Activated CD4-positive, CD25-positive, alpha-beta regulatory T cell treated with anti-CD3 and anti-CD28 coated beads, Interleukin-2, amount 50 U/mL, for 24 hours (primary cell): ENCODE data around the gene AMMECR1L.
"Not testable (repeated sequence)": the region's sequence is repeated elsewhere in the genome, so short reads cannot be mapped to it uniquely, and the experiment has no call there.

ENCODE experiments used
- ATAC-seq, 2 donors: fragments of 150-1000 bp; cut with Tn5 transposase; one replicate each; pipeline ENCODE4 v1.10.0; 2021; ENCODE audit warnings: mild to moderate bottlenecking in 1 of 2, moderate library complexity in 1 of 2

The AMMECR1L gene

DNA sequence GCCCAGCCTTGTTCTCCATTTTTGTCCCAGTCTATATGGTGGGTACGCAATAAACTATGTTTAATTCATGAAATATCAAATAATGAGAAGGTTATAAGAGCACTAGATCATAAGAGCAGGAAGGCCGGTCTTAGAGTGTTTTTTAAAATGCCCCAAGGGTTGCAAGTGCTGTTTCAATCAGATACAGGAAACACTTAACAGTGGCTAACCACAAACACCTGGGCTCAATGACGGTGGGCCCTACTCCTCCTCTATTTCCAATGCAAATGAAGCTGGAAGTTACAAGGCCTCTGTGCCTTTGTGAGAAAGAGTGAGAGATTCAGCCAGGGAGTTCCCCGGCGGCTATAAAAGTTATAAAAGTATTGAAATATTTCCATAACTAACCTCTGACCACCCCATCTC is 55.9 kb downstream of the AMMECR1L start:
- peak; percentile 93 to 98 for ATAC-seq

DNA sequence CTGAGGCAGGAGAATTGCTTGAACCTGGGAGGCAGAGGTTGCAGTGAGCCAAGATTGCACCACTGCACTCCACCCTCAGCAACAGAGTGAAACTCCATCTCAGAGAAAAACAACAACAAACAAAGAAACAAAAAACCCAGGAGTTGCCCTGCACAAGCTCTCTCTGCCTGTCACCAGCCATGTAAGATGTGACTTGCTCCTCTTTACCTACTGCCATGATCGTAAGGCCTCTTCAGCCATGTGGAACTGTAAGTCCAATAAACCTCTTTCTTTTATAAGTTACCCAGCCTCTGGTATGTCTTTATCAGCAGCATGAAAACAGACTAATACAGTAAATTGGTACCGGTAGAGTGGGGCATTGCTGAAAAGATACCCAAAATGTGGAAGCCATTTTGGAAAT is 59.0 kb downstream of the AMMECR1L start:
- ATAC-seq, result not testable (repeated sequence)

DNA sequence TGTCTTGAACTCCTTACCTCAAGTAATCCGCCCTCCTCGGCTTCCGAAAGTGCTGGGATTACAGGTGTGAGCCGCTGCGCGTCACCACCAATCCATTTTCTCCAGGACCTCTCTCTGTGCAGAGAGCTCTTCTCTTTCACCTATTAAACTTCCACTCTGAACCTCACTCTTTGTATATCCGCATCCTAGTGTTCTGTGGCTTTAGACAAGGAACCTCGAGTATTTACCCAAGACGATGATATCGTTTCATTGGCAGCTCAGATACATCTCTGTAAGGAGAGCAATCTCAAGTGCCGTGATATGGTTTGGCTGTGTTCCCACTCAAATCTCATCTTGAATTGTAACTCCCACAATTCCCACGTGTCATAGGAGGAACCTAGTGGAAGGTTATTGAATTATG is 59.7 kb downstream of the AMMECR1L start:
- no peak for ATAC-seq

DNA sequence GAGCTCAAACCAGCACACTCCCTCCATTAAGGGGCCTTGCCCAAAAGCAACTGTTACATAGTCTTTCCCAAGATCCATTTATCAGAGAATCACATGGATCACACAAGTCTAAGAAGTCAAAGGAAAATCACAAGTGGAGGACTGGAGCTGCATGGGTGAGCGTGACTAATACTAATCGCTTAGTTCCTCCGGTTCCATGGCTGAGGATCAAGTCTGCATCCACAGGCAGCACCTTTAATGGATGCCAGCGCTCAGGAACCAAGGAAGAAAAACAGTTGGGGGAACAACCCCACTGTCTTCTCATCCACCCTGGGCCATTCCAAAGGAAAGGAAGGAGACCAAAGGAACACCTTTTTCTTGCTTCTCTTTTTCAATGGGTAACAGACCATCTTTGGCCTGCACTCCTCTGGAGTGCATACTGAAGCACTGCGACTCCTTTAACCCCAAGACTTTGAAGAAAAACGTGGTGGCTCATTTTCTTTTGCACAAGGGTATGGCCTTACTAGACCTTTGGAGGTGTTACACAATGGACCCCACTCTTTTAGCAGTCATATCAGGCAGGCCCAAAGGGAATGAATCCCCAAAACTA is 65.6 kb downstream of the AMMECR1L start:
- ATAC-seq, result no peak

DNA sequence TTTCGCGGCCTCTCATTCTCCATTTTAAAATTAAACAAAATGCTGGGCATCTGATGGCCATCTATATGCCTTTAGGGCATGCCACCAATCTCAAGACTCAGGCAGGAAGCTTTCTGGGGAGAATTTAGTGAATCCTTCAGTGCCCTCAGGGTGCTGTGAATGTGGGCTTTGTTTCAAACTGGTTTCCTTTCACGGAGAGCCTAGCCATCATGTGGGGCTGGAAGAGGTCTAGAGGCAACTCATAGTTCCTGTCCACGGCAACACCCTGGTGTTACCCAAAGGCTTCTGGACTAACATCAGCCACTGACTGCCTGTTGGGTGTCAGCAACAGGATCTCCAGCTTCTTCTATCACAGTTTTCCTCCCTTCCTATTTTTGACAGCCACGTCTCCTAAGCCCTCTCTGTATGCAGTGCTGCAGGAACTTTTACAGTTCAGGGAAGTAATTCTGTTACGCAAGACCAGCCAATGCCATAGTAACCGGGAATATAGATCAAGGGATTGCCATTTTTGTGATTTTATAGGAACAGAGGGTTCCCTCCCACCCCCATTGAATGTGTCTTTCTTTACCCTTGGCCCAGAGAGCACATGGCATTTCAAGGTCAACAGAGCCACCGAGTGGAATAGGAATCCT is 66.8 kb downstream of the AMMECR1L start:
- no peak for ATAC-seq

DNA sequence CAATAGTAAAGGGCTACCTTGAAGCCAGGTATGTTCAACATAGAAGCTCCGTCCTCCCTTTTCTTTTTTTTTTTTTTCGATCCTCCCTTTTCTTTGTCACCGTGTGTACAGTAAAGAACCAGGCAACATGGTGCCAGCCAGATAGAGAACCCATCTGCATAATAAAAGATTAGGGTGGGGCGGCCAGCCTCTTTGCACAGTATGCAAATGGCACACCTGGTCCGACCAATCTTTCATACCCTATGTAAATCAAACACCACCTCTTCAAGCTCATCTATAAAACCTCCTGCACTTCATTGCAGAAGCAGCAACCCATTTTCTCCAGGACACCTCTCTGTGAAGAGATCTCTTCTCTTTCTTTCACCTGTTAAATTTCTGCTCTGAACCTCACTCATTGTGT is 67.5 kb downstream of the AMMECR1L start:
- ATAC-seq, result no peak

DNA sequence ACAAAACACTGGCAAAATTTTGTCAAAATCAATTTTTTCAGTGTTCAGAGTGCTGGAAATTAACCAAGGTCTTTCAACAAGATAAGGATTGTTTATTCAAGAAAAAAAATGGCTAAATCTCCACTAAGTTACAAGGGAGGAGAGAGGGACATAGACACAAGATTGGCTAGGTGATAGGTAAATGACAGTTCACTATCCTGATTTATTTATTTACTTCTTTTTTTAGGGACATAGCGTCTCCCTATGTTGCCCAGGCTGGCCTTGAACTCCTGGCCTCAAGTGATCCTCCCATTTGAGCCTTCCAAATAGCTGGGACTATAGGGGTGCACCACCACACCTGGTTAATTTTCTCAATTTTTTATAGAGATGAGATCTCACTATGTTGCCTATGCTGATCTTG is 71.1 kb downstream of the AMMECR1L start:
- no peak for ATAC-seq

DNA sequence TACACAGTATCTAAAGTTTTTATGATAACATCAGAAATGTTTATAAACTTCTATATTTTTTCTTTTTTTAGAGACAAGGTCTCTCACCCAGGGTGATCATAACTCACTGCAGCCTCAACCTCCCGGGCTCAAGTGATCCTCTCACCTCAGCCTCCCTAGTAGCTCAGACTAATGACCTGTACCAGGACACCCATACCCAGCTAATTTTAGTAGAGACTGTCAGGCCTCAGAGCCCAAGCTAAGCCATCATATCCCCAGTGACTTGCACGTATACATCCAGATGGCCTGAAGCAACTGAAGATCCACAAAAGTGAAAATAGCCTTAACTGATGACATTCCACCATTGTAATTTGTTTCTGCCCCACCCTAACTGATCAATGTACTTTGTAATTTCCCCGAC is 73.3 kb downstream of the AMMECR1L start:
- not testable (repeated sequence) for ATAC-seq
